DOHH2 (cell line): Measurements from ENCODE around the gene HMGB1.

ENCODE experiments used
- CTCF ChIP-seq: fragments of 200-600 bp; sonication (generic); IDR thresholded peaks from one replicate; pipeline ENCODE4 v1.5.1; 2014; ENCODE audit warnings: antibody characterized with exemption, mild to moderate bottlenecking, low read depth, low read length; ENCODE audit not compliant: poor library complexity, severe bottlenecking
- EZH2phosphoT487 ChIP-seq: fragments of 200-600 bp; sonication (generic); IDR thresholded peaks from 2 replicates; pipeline ENCODE4 v1.6.1; 2017; ENCODE audit warnings: borderline replicate concordance, mild to moderate bottlenecking, antibody characterized with exemption, low read length, moderate library complexity, mixed read lengths

- no peak for TF ChIP-seq CTCF
- no peak for TF ChIP-seq EZH2phosphoT487
Measured at GRCh38 chr13:30499338-30499737, 33.6 kb upstream of the HMGB1 start.
